K562 (cell line): ENCODE measurements around the gene NPEPPS. TPM values are rescaled to one million over a fixed set of nuclear protein-coding genes. Genes with fewer than 3 reads are reported as not detected.

Source experiments
- BHLHE40 ChIP-seq: IDR thresholded peaks from 2 replicates; pipeline ENCODE4 v1.6.1; 2011; ENCODE audit warnings: low read length, improper control_type of control experiment
- BRD4 ChIP-seq: fragments of 200-600 bp; sonication (generic); IDR thresholded peaks from 2 replicates; pipeline ENCODE4 v1.6.1; 2017; ENCODE audit warnings: inconsistent platforms
- BRD9 ChIP-seq: fragments of 450-650 bp; IDR thresholded peaks from 2 replicates; pipeline ENCODE4 v1.6.1; 2018; ENCODE audit warnings: low read depth; ENCODE audit not compliant: partially characterized antibody
- CC2D1A ChIP-seq: fragments of 450-650 bp; IDR thresholded peaks from 2 replicates; pipeline ENCODE4 v1.6.1; 2017; ENCODE audit warnings: mild to moderate bottlenecking
- CEBPB ChIP-seq: fragments of 450-650 bp; IDR thresholded peaks from 2 replicates; pipeline ENCODE4 v1.6.1; 2016; ENCODE audit warnings: missing genetic modification characterization, missing compliant biosample characterization
- CHD2 ChIP-seq: IDR thresholded peaks from 2 replicates; pipeline ENCODE4 v1.6.1; 2011; ENCODE audit warnings: low read depth, low read length
- CHD4 ChIP-seq: fragments of 200-600 bp; sonication (generic); IDR thresholded peaks from 3 replicates; pipeline ENCODE4 v1.6.1; 2012; ENCODE audit warnings: low read depth, mild to moderate bottlenecking, mixed read lengths, low read length, inconsistent platforms; ENCODE audit not compliant: insufficient read depth, insufficient replicate concordance, poor library complexity, severe bottlenecking
- DPF2 ChIP-seq: fragments of 450-650 bp; IDR thresholded peaks from 2 replicates; pipeline ENCODE4 v1.6.1; 2016
- MAFG ChIP-seq: fragments of 450-650 bp; conservative IDR thresholded peaks from 2 replicates; pipeline ENCODE4 v1.6.1; 2016; ENCODE audit warnings: missing genetic modification characterization, missing compliant biosample characterization
- MLLT1 ChIP-seq, 2 experiments: fragments of 450-650 bp; IDR thresholded peaks; 2 replicates each; pipeline ENCODE4 v1.6.1; 2016
- MTA3 ChIP-seq: fragments of 450-650 bp; formaldehyde crosslinking; IDR thresholded peaks from 2 replicates; pipeline ENCODE4 v1.6.1; 2017; ENCODE audit warnings: mild to moderate bottlenecking, borderline replicate concordance
- NFIX ChIP-seq: fragments of 250-450 bp; sonication (Bioruptor Pico); IDR thresholded peaks from 2 replicates; pipeline ENCODE4 v1.4.0; 2020; ENCODE audit warnings: low read depth, mild to moderate bottlenecking, moderate library complexity
- NRF1 ChIP-seq, 2 experiments: fragments of 450-650 bp; IDR thresholded peaks in 1 of 2; conservative IDR thresholded peaks in 1 of 2; 2 replicates each; pipeline ENCODE4 v1.6.1; 2014; ENCODE audit warnings: mild to moderate bottlenecking in 2 of 2
- POLR2H ChIP-seq: IDR thresholded peaks from 2 replicates; pipeline ENCODE4 v1.6.1; 2016; ENCODE audit warnings: missing genetic modification characterization, low read depth, mild to moderate bottlenecking, control low read depth, missing compliant biosample characterization, moderate library complexity
- RFX1 ChIP-seq: fragments of 450-650 bp; IDR thresholded peaks from 2 replicates; pipeline ENCODE4 v1.6.1; 2016; ENCODE audit warnings: mild to moderate bottlenecking, moderate library complexity
- SRSF7 ChIP-seq: fragments of 200-400 bp; formaldehyde crosslinking; optimal IDR thresholded peaks from 2 replicates; pipeline ENCODE3; 2017; ENCODE audit warnings: mild to moderate bottlenecking, low read depth, low read length
- TAF9B ChIP-seq: fragments of 450-650 bp; IDR thresholded peaks from 2 replicates; pipeline ENCODE4 v1.6.1; 2018; ENCODE audit warnings: mild to moderate bottlenecking; ENCODE audit not compliant: partially characterized antibody
- ZBTB34 ChIP-seq: fragments of 250-450 bp; sonication (Bioruptor Pico); IDR thresholded peaks from 2 replicates; pipeline ENCODE4 v1.8.0; 2021; ENCODE audit warnings: mild to moderate bottlenecking, moderate library complexity
- ZFP1 ChIP-seq: fragments of 450-650 bp; formaldehyde crosslinking; IDR thresholded peaks from 2 replicates; pipeline ENCODE4 v1.4.0; 2020; ENCODE audit warnings: mild to moderate bottlenecking, mixed read lengths
- ZNF134 ChIP-seq: fragments of 250-450 bp; sonication (Bioruptor Pico); conservative IDR thresholded peaks from 2 replicates; pipeline ENCODE4 v1.4.0; 2020
- ZNF263 ChIP-seq: sonication (generic); formaldehyde crosslinking; IDR thresholded peaks from 2 replicates; pipeline ENCODE4 v1.8.0; 2022; ENCODE audit warnings: mild to moderate bottlenecking, missing genetic modification reagents, borderline replicate concordance
- ZNF347 ChIP-seq: fragments of 450-650 bp; formaldehyde crosslinking; IDR thresholded peaks from 2 replicates; pipeline ENCODE4 v1.4.0; 2020; ENCODE audit warnings: low read depth, mild to moderate bottlenecking, moderate library complexity
- ZNF766 ChIP-seq: fragments of 200-800 bp; sonication (Bioruptor generic); conservative IDR thresholded peaks from 2 replicates; pipeline ENCODE4 v1.6.1; 2016; ENCODE audit warnings: missing genetic modification characterization, missing compliant biosample characterization
- polyA plus RNA-seq, 8 experiments: library from polyadenylated mRNA; depleted of rRNA in 4 of 8; stranded (reverse) in 5 of 8; unstranded in 3 of 8; fragments of >200 nt; fragmentation: Nextera tagmentation in 2 of 8; fragmentation: Illumina TruSeq in 1 of 8; extraction: Ambion mirVana in 2 of 8; extraction: Trizol in 1 of 8; gene quantifications; 2 replicates each; pipeline versions ENCODE4 v1.2.1 to v1.2.3, GENCODE V29; 2011 to 2014; ENCODE audit warnings: inconsistent platforms in 1 of 8, missing spikeins in 1 of 8
- total RNA-seq, 7 experiments: library from RNA; depleted of rRNA in 6 of 7; stranded (reverse); fragments of >200 nt in 6 of 7; fragmentation: Illumina TruSeq in 2 of 7; extraction: Trizol in 2 of 7; gene quantifications; 2 replicates each; pipeline versions ENCODE4 v1.2.1 to v1.2.3, GENCODE V29; 2011 to 2021; ENCODE audit warnings: low replicate concordance in 1 of 7
- TF ChIP-seq, protein P1 (sequence below): sonication (generic); formaldehyde crosslinking; IDR thresholded peaks from 2 replicates; pipeline ENCODE4 v1.9.0; 2022; ENCODE audit warnings: mild to moderate bottlenecking, missing genetic modification reagents

Gene NPEPPS
- total and polyA plus RNA-seq, 9 of the 15 experiments (the other 6 are each of a cell fraction or from before 2014, with no cell fraction given), result 21.4 to 108 (median 46.0) TPM

DNA sequence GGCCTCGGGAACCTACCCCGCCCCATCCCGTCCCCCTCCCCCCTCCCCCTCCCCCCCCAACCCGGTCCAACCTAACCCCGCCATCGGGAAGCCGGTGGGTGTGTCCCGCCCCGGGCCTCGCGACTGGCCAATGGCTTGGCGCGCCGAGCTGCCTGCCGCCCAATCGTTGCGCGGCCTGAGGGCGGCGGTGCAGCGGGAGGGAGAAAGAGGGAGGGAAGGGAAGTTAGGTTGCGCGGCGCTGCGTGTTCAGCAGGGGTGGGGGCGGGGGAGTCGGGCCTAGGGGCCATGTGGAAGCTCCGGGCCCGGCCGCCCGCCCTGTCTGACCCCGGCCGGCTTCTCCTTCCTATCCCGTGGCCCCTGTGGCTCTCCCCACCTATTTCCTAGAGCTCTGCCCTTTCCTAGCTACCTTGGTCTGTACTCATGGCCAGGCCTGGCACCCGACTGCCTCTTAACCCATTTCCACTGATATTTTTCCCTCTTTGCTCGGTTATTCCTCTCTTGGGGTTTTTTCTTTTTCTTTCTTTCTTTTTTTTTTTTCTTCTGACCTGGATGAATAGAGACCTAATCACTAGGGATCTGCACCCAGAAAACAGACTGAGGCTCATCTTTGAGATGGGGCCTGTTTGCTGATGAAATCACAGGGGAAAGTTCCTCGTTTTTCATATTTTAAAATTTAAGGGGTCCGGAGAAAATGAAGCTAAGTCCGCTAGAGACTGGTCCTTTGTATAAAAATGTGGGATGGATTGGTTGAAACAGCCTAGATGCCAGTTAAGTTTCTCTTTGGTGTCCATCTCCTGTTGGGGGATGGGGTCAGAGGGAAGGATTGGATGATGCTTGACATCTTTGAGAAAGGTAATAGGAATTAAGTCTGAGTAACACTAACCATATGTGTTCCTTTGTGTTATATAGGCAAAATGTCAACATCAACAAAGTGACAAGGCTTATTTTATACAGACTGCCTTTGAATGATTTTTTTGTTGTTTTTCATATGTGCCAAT is 119.9 kb downstream of the NPEPPS start (continued):
- TF ChIP-seq, protein P1, sequence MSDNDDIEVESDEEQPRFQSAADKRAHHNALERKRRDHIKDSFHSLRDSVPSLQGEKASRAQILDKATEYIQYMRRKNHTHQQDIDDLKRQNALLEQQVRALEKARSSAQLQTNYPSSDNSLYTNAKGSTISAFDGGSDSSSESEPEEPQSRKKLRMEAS (CRISPR knock-in tag), result peak; percentile 77
- TF ChIP-seq MLLT1 (IDR thresholded peaks at IDR 0.05), result peak in 1 of 2 experiments; percentile 74; a peak in 2 of 4 replicates
- TF ChIP-seq NRF1 (conservative IDR thresholded peaks at IDR 0.05 in 1 of 2, IDR thresholded peaks at IDR 0.05 in 1 of 2), result peak; percentile 60 to 70
- TF ChIP-seq MAFG, result no peak
- no peak for TF ChIP-seq BRD4
- TF ChIP-seq CEBPB, result no peak
- TF ChIP-seq ZFP1 (CRISPR knock-in tag), result no peak
- no peak for TF ChIP-seq ZBTB34 (CRISPR knock-in tag)
- no peak for TF ChIP-seq MTA3
- TF ChIP-seq BHLHE40, result no peak
- TF ChIP-seq BRD9, result peak; percentile 73
- no peak for TF ChIP-seq CHD4
- no peak for TF ChIP-seq ZNF134 (CRISPR knock-in tag)
- no peak for TF ChIP-seq ZNF347 (CRISPR knock-in tag)
- TF ChIP-seq ZNF263, result no peak
- no peak for TF ChIP-seq TAF9B
- 0 out of 2 replicates have a peak, but pooled peaks have one; percentile 44 for TF ChIP-seq CC2D1A
- TF ChIP-seq POLR2H (tag), result peak; percentile 37; the same call in 1 of the 2 replicates
- TF ChIP-seq RFX1, result no peak
- peak; percentile 33; the same call in 1 of the 2 replicates for TF ChIP-seq DPF2
- TF ChIP-seq NFIX, result no peak
- TF ChIP-seq ZNF766, result no peak
- TF ChIP-seq CHD2, result peak; percentile 77
- TF ChIP-seq SRSF7, result no peak
